ENCODE results near the gene EVI2A.

DNA sequence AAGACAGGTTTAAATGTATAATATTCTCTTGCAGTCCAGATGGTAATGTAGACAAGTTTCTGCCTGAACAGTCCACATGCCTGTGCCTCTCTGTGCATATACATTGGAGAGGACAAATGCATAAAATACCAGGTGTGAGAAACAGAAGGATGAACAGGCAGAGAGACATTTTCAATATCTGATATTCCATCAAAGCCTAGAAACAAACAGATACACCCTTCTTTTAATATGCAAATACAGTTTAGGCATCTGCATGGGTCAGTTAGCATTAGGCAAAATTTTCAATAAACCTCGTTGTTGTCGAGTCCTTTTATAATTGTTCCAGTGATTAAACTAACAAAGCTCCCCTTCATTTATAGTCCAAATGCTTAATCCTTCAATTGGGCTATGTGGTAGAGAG is 25.3 kb downstream of the EVI2A start:
- TF ChIP-seq, protein P1, sequence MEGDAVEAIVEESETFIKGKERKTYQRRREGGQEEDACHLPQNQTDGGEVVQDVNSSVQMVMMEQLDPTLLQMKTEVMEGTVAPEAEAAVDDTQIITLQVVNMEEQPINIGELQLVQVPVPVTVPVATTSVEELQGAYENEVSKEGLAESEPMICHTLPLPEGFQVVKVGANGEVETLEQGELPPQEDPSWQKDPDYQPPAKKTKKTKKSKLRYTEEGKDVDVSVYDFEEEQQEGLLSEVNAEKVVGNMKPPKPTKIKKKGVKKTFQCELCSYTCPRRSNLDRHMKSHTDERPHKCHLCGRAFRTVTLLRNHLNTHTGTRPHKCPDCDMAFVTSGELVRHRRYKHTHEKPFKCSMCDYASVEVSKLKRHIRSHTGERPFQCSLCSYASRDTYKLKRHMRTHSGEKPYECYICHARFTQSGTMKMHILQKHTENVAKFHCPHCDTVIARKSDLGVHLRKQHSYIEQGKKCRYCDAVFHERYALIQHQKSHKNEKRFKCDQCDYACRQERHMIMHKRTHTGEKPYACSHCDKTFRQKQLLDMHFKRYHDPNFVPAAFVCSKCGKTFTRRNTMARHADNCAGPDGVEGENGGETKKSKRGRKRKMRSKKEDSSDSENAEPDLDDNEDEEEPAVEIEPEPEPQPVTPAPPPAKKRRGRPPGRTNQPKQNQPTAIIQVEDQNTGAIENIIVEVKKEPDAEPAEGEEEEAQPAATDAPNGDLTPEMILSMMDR (IDR thresholded peaks at IDR 0.05) = no peak
- no peak for TF ChIP-seq POLR2A (IDR thresholded peaks at IDR 0.05)

Data from adrenal gland (tissue), 5 donors.